Measurements from ENCODE around the gene ARID4A.
"Not testable (repeated sequence)": the region's sequence is repeated elsewhere in the genome, so short reads cannot be mapped to it uniquely, and the experiment has no call there.

Gene ARID4A

DNA sequence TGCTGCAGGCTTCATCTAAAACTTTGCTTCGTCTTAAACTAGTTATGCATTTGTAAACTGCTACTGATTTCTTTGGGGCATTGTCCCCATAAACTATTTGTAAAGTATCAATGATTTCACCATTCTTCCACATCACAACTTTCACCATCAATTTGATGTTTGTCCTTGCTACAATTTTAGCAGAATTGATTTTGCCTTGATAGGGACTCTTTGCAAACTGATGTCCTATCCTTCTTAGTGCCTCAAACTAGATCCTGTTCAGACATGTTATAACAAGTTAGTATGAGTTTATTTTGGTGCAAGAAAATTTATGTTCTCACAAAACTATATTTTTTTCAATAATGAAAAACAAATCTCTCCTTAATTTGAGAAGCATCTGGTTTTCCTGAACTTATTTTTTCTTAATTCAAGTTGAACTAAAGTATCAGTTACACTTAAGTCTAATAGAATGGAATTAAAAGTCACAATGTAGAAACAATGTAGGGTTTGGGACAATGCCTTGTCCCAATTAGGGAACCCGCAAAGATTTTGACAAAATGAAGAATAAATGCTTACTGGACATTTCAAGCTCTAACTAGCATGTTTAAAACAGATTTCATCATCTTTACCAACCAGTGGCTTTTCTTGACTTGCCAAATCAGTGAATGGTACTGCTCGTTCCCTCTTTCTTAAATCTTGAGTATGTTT lies 10.1 kb upstream of the ARID4A start:
- DNase-seq (ENCODE audit: low read depth in 3 of 3, low spot score in 1 of 3), result no peak

GRCh38 chr14:58291646-58292045 lies 6.7 kb upstream of the ARID4A start:
- DNase-seq (ENCODE audit: low read depth in 3 of 3, low spot score in 1 of 3), result no peak

DNA sequence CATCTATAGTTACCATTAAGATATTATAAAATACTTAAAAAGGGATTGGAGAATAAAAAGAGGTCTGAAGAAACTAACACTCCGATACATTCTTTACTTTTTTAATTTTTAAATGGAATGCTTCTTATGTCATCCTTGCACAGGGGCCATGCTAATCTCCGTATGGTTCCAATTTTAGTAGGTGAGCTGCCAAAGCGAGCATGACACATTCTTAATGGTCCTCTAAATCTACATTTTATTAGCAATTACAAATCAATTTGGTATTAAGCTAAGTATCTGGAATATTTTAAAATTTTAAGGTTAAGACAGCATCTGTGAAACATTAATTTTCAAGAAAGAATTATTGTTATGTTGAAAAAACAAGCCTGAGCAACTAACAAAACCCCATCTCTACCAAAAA lies 6.2 kb upstream of the ARID4A start:
- no peak for DNase-seq (ENCODE audit: low read depth in 3 of 3, low spot score in 1 of 3)

DNA sequence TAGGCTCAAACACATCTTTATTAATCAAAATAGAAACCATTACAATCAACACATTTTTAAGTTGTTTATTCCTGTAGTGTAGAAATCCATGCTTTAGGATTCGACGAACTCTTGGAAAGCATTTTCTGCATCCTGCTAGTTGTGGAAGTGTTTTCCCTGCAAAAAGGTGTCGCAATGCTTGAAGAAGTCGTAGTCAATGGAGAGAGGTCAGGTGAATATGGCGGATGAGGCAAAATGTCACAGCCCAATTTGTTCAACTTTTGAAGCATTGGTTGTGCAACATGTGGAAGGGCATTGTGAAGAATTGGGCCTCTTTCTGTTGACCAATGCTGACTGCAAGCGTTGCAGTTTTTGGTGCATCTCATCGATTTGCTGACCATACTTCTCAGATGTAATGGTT lies 4.2 kb upstream of the ARID4A start:
- DNase-seq (ENCODE audit: low read depth in 3 of 3, low spot score in 1 of 3), result no peak

DNA sequence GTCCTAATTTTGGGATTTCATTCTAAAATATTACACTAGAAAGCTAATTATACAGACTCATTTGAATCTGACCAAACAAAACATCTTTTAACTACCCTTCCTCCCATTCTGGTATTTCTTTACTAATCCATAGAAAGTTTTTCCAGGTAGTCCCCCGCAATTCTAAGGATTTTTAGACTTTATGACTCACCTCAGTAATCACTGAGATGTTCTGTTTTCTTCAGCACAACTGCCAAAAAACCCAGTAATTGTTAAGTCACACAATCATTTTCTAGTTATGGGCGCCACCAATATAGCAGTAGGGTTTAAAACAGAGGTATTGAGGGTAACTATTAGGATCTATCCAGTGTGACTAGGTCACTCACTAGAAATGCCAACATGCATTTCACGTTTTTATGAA lies 1.6 kb upstream of the ARID4A start:
- no peak for DNase-seq (ENCODE audit: low read depth in 3 of 3, low spot score in 1 of 3)

DNA sequence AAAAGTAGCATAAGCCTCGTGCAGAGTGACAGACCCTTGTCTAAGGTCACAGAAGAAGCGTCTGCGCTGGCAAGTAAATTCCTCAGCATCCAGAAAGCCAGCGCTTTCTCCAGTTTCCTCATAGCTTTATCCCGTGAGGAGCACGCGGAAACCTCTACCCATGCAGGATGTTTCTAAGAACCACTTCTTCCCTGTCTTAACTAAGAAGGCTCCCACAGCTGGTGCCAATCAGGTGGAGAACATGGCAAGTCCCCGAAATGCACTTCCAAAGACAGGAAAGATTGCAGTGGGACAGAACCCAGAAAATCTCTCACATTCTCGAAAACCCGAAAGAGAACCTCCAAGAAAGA lies 968 bp upstream of the ARID4A start:
- no peak for DNase-seq (ENCODE audit: low read depth in 3 of 3, low spot score in 1 of 3)

DNA sequence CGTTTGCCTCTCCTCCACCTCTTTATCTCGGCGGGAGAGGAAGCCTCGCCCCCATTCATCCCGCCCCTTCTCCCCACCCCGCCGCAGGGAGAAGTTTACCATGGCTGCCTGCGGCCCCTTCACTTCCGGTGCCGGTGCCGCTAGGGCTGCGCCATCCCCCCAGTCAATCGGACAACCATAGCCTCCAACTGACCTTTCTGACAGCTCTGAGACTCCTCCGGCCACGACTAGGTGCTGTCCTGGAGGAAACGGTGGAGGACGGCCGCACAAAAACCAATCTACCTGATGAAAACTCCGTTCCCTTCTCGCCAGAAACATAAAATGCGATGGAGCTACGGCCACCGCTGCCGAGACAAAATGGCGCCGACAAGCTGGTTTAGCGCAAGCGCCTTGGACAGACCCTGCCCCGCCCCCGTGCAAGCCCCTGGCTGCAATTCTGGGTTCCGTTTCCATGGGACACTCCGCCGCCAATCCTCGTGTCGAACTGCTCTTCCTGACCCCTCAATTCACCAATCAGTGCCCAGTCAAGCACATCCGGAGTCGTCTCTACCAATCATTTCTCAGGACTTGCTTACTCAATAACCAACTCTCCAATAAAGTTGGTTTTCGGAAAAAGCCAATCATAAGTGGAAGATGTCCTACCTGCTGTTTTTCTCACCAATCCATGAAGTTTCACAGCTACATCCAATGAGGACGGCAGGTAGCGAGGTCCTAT lies 436 bp upstream of the ARID4A start:
- peak; percentile 91 to 97 (median 96) for DNase-seq (ENCODE audit: low read depth in 3 of 3, low spot score in 1 of 3)

DNA sequence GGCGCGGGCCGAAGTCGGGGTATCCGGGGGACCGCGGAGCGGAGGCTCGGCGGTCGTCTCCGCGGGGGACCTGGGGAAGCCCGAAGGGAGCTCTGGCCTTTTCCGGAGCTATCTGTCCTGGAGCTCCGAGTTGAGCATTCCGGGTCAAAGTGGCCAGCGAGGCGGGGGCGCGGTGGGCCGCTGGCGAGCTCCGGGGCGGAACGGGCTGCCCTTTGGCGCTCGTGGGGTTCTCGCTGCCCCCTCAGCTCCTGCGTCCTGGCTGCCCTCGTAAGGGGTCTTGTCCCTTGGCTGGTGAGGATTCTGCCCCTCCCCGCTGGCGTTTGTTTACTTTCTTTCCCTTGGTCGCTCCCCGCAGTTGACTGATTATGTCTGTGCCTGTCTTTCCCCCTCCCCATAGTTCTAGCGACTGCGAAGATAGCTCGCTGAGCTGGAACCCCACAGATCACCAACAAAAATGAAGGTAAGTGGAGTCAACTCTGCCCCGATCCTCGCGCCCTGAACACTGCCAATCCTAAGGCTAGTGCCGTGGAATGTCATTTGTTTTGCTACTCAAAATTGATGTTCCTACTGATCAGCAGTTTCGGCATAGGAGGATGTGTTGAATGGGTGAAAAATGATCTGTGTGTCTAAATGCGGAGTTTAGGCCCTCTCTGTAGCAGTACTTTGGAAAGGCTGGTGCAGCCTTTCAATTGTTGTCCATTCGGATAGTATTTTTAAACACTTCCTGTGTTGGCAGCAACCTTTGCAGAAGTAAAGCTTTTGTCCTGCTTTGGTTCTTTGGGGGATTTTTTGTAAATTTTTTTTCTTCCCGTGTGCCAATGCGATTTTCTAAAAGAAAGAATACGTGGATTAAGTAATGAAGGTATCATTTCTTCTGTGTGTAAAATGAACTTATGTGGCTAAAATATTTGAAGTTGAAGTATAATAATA lies 1.3 kb downstream of the ARID4A start:
- DNase-seq (ENCODE audit: low read depth in 3 of 3, low spot score in 1 of 3), result no peak

DNA sequence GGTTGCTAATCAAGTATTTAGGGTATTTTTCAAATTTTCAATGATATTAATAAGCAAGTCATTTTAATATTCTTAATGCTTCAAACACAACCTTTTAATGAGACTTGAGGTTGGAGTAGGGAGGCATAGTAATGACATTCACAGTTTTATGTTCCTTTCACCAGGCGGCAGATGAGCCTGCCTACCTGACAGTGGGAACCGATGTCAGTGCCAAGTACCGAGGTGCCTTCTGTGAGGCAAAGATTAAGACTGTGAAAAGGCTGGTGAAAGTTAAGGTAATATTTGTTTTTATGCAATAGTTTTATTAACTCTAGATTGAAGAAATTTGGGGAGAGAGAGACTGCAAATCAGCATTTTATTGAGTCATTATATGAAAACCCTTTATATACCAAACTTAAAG lies 3.1 kb downstream of the ARID4A start:
- DNase-seq (ENCODE audit: low read depth in 3 of 3, low spot score in 1 of 3), result no peak

DNA sequence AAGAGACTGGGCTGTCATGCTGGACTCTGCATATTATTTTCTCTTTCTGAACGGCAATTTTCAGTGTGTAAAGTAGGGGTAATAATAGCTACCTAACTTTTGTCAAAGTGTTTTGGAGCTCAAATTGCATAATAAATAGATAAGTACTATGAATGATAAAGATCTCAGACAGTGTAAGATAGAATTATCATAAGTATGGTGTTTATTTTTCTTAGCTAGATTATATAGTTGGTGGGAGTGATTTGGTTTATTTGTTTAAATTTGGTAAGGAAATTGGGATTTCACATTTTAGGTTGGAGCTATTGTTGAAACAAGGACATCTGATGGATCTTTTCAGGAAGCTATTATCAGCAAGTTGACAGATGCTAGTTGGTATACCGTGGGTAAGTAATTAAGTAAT lies 7.4 kb downstream of the ARID4A start:
- DNase-seq (ENCODE audit: low read depth in 3 of 3, low spot score in 1 of 3), result no peak

DNA sequence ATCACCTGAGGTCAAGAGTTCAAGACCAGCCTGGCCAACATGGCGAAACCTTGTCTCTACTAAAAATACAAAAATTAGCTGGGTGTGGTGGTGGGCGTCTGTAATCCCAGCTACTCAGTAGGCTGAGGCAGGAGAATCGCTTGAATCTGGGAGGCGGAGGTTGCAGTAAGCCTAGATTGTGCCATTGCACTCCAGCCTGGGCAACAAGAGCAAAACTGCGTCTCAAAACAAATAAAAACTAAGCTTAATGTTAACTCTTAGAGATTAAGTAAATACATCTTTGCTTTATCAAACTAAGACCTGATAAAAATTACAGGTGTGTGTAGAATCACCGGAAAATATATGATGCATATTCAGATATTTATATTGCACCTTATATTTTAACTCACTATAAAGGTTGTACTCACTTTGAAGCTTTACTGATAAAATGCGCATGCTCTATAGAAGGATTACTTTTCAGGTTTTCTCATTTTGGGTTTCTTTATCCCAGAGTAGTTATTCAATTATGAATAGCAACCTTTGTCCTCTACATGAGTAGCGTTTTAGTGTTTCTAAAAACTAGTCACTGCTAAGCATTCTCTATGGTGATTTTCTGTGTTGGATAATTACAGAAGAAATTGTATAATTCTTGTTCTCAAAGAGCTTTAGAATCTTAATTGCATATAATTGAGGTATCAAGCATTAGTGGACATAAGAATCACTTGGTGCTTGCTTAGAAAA lies 9.4 kb downstream of the ARID4A start:
- DNase-seq (ENCODE audit: low read depth in 3 of 3, low spot score in 1 of 3), result no peak

- no peak for DNase-seq (ENCODE audit: low read depth in 3 of 3, low spot score in 1 of 3)
These were observed 10.7 kb downstream of the ARID4A start for GRCh38 chr14:58309086-58309485.

- DNase-seq (ENCODE audit: low read depth in 3 of 3, low spot score in 1 of 3), result no peak
These were observed 15.3 kb downstream of the ARID4A start for GRCh38 chr14:58313699-58314098.

DNA sequence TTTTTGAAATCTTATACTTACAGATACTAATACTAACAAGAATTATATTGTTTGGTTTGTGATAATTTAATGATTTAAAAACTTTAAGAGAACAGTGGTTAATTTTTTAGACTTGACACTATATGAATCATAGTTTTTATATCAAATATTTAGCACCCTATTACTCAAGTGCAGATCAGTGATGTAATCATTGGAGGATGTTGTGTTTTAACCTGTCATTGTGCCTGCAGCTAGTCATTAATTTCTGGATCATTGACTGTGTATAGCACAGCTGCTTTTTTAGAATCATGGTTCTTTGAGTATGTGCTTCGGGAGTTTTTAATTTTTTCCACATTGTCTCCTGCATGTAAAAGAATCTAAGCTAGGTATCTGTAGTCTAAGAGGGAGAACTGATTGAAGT lies 17.3 kb downstream of the ARID4A start:
- no peak for DNase-seq (ENCODE audit: low read depth in 3 of 3, low spot score in 1 of 3)

DNA sequence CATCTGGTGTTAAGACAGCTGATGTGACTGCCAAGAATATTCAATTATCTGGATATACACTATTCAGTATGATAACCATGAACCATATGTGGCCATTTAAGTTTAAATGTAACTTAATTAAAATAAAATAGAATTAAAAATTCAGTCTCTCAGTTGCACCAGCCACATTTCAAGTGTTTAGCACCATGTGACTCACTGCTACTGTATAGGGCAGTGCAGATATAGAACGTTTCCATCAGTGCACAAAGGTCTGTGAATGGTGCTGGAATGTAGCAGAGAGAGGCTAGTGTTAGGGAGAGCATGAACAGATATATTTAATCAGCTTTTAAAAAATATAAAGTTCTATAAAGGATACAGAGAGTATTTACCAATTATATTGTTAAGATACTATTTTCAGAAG lies 28.7 kb downstream of the ARID4A start:
- no peak for DNase-seq (ENCODE audit: low read depth in 3 of 3, low spot score in 1 of 3)

GRCh38 chr14:58331111-58331510 lies 32.8 kb downstream of the ARID4A start:
- peak; percentile 57 to 84 (median 78) for DNase-seq (ENCODE audit: low read depth in 3 of 3, low spot score in 1 of 3)

DNA sequence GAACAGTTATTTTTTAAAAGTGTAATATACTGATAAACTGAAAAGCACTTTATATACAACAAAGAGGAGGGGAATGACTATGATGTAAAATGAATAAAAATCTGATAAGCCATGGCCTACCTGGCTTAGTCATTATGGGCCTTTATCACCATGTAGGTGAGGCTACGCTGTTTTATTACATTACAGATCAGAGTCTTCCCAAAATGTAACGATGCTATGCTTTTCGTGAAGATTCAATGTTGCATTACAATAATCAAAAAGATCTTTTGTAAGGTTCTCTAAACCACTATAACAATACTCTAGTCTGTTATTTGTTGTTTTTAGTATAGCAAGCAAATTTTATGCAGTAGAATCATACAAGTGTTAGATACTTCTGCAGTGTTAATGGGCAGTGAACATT lies 34.2 kb downstream of the ARID4A start:
- DNase-seq (ENCODE audit: low read depth in 3 of 3, low spot score in 1 of 3), result no peak

DNA sequence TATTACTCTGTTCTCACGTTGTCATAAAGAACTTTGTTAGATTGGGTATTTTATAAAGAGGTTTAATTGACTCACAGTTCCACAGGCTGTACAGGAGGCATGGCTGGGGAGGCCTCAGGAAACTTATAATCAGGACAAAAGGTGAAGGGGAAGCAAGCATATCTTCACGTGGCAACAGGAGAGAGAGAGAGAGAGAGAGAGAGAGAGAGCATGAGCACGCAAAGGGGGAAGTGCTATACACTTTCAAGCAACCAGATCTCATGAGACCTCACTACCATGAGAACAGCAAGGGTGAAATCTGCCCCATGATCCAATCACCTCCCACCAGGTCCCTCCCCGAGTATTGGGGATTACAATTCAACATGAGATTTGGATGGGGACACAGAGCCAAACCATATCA lies 41.3 kb downstream of the ARID4A start:
- not testable (repeated sequence) for DNase-seq (ENCODE audit: low read depth in 3 of 3, low spot score in 1 of 3)

- DNase-seq (ENCODE audit: low read depth in 3 of 3, low spot score in 1 of 3), result no peak
These were observed 42.9 kb downstream of the ARID4A start for GRCh38 chr14:58341152-58341748.

DNA sequence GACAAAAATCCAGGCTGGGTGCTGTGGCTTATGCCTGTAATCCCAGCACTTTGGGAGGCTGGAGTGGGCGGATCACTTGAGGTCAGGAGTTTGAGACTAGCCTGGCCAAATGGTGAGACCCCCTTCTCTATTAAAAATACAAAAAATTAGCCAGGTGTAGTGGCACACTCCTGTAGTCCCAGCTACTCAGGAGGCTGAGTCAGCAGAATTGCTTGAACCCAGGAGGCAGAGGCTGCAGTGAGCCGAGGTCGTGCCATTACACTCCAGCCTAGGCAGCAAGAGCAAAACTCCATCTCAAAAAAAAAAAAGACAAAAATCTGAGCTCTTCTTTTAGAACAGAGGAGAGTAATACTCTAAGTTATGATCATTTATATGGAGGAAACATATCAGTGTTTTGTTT lies 45.2 kb downstream of the ARID4A start:
- not testable (repeated sequence) for DNase-seq (ENCODE audit: low read depth in 3 of 3, low spot score in 1 of 3)
